C4-2B (cell line): ENCODE data around the gene HLX.

Source experiments
- CTCF ChIP-seq: fragments of 450-650 bp; conservative IDR thresholded peaks from 2 replicates; pipeline ENCODE4 v1.5.1; 2017; ENCODE audit warnings: mild to moderate bottlenecking
- ZFX ChIP-seq: fragments of 450-650 bp; IDR thresholded peaks from 2 replicates; pipeline ENCODE4 v1.6.1; 2017

- TF ChIP-seq CTCF (no peak), ZFX (no peak)
Measured at GRCh38 chr1:220887520-220888416, 8.5 kb downstream of the HLX start.
